Measurements from ENCODE around the gene GTSE1. TPM values are rescaled to one million over a fixed set of nuclear protein-coding genes. Genes with fewer than 3 reads are reported as not detected.

GTSE1 gene
- total RNA-seq, 1 experiment from 2014 or later, result 46.1 TPM

DNA sequence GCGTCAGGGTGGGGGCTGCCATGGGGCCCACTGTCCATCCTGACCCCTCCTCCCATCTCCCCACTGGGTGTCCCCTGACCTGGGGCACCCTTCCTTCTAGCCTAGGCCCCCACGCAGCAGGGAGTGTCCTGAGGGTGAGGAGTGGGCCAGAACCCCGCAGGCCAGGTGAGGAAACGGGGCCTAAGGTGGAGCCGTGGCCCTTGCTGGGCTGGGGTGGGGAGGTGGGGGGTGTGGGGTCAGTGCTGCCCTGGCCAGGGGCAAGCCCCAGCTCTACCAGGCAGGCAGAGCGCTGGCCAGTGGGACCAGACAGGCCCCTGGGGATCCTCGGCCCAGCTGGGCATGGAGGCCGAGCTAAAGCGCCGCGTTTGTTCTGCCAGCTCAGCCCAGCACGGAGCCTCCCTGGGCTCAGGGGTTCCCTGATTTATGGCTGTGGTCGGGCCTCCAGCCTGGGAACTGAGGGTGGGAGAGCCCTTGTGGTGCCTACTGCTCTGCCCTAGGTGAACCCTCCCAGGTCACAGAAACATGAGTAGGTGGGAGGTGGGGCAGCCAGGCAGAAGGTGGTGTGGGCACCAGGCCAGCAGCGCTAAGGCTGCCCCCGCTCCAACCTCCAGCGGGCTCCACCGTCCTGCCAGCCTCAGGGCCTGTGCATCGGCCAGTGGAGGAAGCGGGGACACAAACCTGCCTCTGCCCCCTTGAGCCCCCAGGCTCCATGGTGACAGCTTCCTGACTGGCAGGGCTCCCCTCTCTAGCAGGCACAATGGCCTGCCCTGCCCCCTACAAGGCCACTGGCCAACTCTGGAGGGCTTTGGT lies 61.2 kb downstream of the GTSE1 start (continued):
- no peak for TF ChIP-seq ELF1 (IDR thresholded peaks at IDR 0.05; ENCODE audit: borderline replicate concordance, low read depth)
- TF ChIP-seq FOSL1 (IDR thresholded peaks at IDR 0.05; ENCODE audit: low read depth), result no peak
- TF ChIP-seq SP1 (IDR thresholded peaks at IDR 0.05; ENCODE audit: low read depth), result no peak
- no peak for TF ChIP-seq EZH2phosphoT487 (IDR thresholded peaks at IDR 0.05; ENCODE audit: borderline replicate concordance)
- TF ChIP-seq CEBPB (IDR thresholded peaks at IDR 0.05; ENCODE audit: low read depth), result no peak
- TF ChIP-seq, protein P1, sequence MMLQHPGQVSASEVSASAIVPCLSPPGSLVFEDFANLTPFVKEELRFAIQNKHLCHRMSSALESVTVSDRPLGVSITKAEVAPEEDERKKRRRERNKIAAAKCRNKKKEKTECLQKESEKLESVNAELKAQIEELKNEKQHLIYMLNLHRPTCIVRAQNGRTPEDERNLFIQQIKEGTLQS (IDR thresholded peaks at IDR 0.05), result no peak

DNA sequence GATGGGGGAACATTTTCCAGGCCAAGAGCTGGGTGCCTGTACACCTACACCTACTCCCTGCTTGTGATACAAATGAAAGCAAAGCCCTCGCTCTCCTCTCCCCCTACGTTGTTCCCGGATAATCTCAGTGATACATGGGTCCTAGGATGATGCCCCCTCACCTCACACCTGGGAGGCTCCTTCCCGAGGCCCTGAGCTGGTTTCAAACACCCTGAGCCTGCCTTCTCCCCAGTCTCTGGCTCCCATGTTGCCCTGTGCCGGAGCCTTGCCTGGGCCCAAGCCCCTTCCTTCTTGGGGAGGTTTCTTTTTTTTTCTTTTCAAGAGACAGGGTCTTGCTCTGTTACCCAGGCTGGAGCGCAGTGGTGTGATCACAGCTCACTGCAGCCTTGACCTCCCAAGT lies 62.1 kb downstream of the GTSE1 start:
- ChIA-PET POLR2A (no interaction called here), CTCF (interaction anchor here (2.2 kb wide), 1 partner anchor 9 kb away, joined by 13 read pairs; no protein-coding TSS in a partner anchor), RAD21 (ENCODE audit: low non-redundant PET in 1 of 2, low total read pairs in 2 of 2, uncharacterized antibody in 2 of 2, unreplicated experiment in 2 of 2) (no interaction called here)
- intact Hi-C loops (cut with micrococcal nuclease), result no loop called here
- DNase-seq (ENCODE audit: low read depth, low spot score) (no peak), ATAC-seq (no peak)
- H3K4me3 ChIP-seq (replicated peaks in 1 of 2; ENCODE audit: low read depth in 1 of 2, low read length in 2 of 2), result no peak overlapping the region
- no peaks in the 10 kb centered on the region for H3K9me3 ChIP-seq (ENCODE audit: control insufficient read depth in 1 of 2, insufficient read depth in 1 of 2, low read depth in 1 of 2, low read length in 2 of 2)
- peaks cover 3% of the 10 kb centered on the region; the same call in 1 of the 2 replicates for H3K79me2 ChIP-seq (ENCODE audit: insufficient read depth, low read length)
- H3K27ac ChIP-seq (ENCODE audit: low read depth, low read length), result no peak overlapping the region
- TF ChIP-seq SIN3A (IDR thresholded peaks at IDR 0.05; ENCODE audit: low read depth), result no peak
- TF ChIP-seq ZNF274 (IDR thresholded peaks at IDR 0.05; ENCODE audit: low read depth, low read length), result no peak
- TF ChIP-seq SRF (IDR thresholded peaks at IDR 0.05; ENCODE audit: low read depth), result no peak
- TF ChIP-seq, protein P2, sequence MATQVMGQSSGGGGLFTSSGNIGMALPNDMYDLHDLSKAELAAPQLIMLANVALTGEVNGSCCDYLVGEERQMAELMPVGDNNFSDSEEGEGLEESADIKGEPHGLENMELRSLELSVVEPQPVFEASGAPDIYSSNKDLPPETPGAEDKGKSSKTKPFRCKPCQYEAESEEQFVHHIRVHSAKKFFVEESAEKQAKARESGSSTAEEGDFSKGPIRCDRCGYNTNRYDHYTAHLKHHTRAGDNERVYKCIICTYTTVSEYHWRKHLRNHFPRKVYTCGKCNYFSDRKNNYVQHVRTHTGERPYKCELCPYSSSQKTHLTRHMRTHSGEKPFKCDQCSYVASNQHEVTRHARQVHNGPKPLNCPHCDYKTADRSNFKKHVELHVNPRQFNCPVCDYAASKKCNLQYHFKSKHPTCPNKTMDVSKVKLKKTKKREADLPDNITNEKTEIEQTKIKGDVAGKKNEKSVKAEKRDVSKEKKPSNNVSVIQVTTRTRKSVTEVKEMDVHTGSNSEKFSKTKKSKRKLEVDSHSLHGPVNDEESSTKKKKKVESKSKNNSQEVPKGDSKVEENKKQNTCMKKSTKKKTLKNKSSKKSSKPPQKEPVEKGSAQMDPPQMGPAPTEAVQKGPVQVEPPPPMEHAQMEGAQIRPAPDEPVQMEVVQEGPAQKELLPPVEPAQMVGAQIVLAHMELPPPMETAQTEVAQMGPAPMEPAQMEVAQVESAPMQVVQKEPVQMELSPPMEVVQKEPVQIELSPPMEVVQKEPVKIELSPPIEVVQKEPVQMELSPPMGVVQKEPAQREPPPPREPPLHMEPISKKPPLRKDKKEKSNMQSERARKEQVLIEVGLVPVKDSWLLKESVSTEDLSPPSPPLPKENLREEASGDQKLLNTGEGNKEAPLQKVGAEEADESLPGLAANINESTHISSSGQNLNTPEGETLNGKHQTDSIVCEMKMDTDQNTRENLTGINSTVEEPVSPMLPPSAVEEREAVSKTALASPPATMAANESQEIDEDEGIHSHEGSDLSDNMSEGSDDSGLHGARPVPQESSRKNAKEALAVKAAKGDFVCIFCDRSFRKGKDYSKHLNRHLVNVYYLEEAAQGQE (IDR thresholded peaks at IDR 0.05; ENCODE audit: low read depth), result no peak
- TF ChIP-seq, protein P1 (IDR thresholded peaks at IDR 0.05), result no peak
- no peak for TF ChIP-seq EGR1 (IDR thresholded peaks at IDR 0.05; ENCODE audit: low read depth)
- no peak for TF ChIP-seq YY1 (IDR thresholded peaks at IDR 0.05; ENCODE audit: extremely low read depth, insufficient replicate concordance, low read depth, low read length)
- no peak for TF ChIP-seq TCF7L2 (IDR thresholded peaks at IDR 0.05; ENCODE audit: borderline replicate concordance, extremely low read depth, insufficient read depth, insufficient read length)
- TF ChIP-seq JUND (IDR thresholded peaks at IDR 0.05), result no peak
- no peak for TF ChIP-seq ELF1 (IDR thresholded peaks at IDR 0.05; ENCODE audit: borderline replicate concordance, low read depth)
- TF ChIP-seq, protein P3, sequence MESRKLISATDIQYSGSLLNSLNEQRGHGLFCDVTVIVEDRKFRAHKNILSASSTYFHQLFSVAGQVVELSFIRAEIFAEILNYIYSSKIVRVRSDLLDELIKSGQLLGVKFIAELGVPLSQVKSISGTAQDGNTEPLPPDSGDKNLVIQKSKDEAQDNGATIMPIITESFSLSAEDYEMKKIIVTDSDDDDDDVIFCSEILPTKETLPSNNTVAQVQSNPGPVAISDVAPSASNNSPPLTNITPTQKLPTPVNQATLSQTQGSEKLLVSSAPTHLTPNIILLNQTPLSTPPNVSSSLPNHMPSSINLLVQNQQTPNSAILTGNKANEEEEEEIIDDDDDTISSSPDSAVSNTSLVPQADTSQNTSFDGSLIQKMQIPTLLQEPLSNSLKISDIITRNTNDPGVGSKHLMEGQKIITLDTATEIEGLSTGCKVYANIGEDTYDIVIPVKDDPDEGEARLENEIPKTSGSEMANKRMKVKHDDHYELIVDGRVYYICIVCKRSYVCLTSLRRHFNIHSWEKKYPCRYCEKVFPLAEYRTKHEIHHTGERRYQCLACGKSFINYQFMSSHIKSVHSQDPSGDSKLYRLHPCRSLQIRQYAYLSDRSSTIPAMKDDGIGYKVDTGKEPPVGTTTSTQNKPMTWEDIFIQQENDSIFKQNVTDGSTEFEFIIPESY (IDR thresholded peaks at IDR 0.05; ENCODE audit: extremely low read depth, insufficient replicate concordance, low read length), result no peak
- no peak for TF ChIP-seq CEBPB (IDR thresholded peaks at IDR 0.05; ENCODE audit: low read depth)
- no peak for TF ChIP-seq POLR2AphosphoS5 (IDR thresholded peaks at IDR 0.05; ENCODE audit: low read depth, low read length)
- no peak for TF ChIP-seq FOSL1 (IDR thresholded peaks at IDR 0.05; ENCODE audit: low read depth)
- no peaks in the 10 kb centered on the region for H3K9me2 ChIP-seq (ENCODE audit: insufficient read depth)
- H2AFZ ChIP-seq (ENCODE audit: low read depth, low read length, poor library complexity, severe bottlenecking), result no peak overlapping the region
- no peak overlapping the region for H3K4me2 ChIP-seq (ENCODE audit: low read length)
- peaks cover 3% of the 10 kb centered on the region; the same call in 1 of the 2 replicates for H4K20me1 ChIP-seq (ENCODE audit: insufficient read depth)
- no peaks in the 10 kb centered on the region for H3K27me3 ChIP-seq (ENCODE audit: insufficient read depth, low read length)
- no peaks in the 10 kb centered on the region for H3K4me1 ChIP-seq (ENCODE audit: control insufficient read depth in 1 of 2, insufficient read depth in 2 of 2, low read length in 2 of 2)
- H3K9ac ChIP-seq (ENCODE audit: low read length), result no peak overlapping the region
- peaks cover 6% of the 10 kb centered on the region in 2 experiments; a peak in 3 of 4 replicates for H3K36me3 ChIP-seq (ENCODE audit: control insufficient read depth in 1 of 2, insufficient read depth in 2 of 2, low read length in 2 of 2)
- BruUV-seq (replicated peaks), result no TSS peak
